Bronchial epithelial cell (primary cell): ENCODE results near the gene FRS2. TPM values are rescaled to one million over a fixed set of nuclear protein-coding genes. Genes with fewer than 3 reads are reported as not detected.

ENCODE experiments used
- DNase-seq: peaks from one replicate; pipeline ENCODE4 v3.0.0-alpha.2; 2010; ENCODE audit warnings: low read depth
- FAIRE-seq: peaks from 2 replicates; lab custom pipeline; 2011; peaks lifted over from hg19 to GRCh38; lab: Jason Lieb, UNC
- H3K27me3 ChIP-seq: 2 replicates; pipeline ENCODE4 v1.5.1; 2011; ENCODE audit warnings: low read length; ENCODE audit not compliant: control insufficient read depth, insufficient read depth
- H3K36me3 ChIP-seq: 2 replicates; pipeline ENCODE4 v1.5.1; 2011; ENCODE audit warnings: low read length; ENCODE audit not compliant: control insufficient read depth, insufficient read depth
- H3K4me3 ChIP-seq: 2 replicates; pipeline ENCODE4 v1.5.1; 2011; ENCODE audit warnings: mild to moderate bottlenecking, low read depth, low read length, control low read depth
- total RNA-seq: library from RNA; depleted of rRNA; stranded (reverse); fragments of >200 nt; gene quantifications from 2 replicates; pipeline ENCODE4 v1.2.1, GENCODE V29; 2014
- TF ChIP-seq, protein P1 (sequence below): IDR thresholded peaks from 2 replicates; pipeline ENCODE4 v1.5.1; 2011; ENCODE audit warnings: mild to moderate bottlenecking, moderate library complexity, low read length, control low read depth, inconsistent platforms; ENCODE audit not compliant: insufficient read depth, severe bottlenecking

Gene FRS2
- total RNA-seq, 1 donor from 2014 or later, result 27.1 TPM

DNA sequence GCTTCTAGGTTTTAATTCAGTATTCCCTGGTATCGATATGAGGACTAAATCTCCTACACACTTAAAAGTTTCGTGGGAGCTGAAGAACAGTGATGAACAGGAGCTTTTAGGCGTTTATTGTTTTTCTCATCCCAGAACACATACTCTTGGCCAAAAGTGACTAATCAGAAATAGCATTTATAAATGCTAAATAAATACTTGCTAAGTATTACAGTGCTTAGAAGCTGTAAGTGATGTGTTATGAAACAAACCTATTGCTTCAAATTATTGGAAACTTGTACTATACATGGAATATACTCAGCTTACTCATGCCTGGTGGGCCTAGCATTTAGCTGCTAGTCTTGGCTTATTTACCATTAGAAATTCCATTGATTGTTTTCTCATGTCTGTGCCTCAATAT, 24.9 kb downstream of the FRS2 start:
- Histone ChIP-seq H3K27me3 (no peaks in the 10 kb centered on the region), H3K4me3 (no peak overlapping the region), H3K36me3 (no peaks in the 10 kb centered on the region)
- TF ChIP-seq, protein P1, sequence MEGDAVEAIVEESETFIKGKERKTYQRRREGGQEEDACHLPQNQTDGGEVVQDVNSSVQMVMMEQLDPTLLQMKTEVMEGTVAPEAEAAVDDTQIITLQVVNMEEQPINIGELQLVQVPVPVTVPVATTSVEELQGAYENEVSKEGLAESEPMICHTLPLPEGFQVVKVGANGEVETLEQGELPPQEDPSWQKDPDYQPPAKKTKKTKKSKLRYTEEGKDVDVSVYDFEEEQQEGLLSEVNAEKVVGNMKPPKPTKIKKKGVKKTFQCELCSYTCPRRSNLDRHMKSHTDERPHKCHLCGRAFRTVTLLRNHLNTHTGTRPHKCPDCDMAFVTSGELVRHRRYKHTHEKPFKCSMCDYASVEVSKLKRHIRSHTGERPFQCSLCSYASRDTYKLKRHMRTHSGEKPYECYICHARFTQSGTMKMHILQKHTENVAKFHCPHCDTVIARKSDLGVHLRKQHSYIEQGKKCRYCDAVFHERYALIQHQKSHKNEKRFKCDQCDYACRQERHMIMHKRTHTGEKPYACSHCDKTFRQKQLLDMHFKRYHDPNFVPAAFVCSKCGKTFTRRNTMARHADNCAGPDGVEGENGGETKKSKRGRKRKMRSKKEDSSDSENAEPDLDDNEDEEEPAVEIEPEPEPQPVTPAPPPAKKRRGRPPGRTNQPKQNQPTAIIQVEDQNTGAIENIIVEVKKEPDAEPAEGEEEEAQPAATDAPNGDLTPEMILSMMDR, result no peak
- no peak for DNase-seq
- FAIRE-seq, result no peak

DNA sequence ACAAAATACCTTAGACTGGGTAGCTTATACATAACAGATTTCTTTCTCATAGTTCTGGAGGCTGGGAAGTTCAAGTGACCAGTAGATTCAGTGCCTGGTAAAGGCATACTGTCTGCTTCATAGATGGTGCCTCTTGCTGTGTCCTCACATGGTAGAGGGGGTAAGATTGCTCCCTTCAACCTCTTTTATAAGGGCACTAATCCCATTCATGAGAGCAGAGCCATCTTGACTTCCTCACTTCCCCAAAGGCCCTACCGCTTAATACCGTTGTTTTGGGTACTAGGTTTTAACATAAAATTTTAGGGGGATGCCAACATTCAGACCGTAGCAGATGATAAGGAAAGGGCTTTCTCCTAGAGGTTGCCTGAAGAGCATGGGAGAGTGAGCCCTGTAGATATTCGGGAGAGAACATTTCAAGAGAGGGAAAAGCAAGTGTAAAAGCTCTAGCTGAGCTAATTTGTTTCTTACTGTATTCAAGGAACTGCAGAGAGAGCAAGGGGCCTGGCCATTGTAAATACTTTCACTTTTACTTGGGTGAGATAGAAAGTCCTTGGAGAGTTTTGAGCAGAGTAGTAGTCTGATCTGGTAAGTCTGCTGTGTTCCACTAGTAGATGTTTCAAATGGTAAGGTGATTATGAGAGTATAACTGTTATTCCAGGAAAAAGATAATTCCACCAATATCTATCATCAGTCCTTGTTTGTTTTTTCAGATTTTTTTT, 27.3 kb downstream of the FRS2 start:
- H3K36me3 ChIP-seq, result no peaks in the 10 kb centered on the region
- FAIRE-seq, result no peak
- no peak for DNase-seq
- TF ChIP-seq, protein P1, result no peak
- H3K27me3 ChIP-seq, result no peaks in the 10 kb centered on the region
- no peak overlapping the region for H3K4me3 ChIP-seq

DNA sequence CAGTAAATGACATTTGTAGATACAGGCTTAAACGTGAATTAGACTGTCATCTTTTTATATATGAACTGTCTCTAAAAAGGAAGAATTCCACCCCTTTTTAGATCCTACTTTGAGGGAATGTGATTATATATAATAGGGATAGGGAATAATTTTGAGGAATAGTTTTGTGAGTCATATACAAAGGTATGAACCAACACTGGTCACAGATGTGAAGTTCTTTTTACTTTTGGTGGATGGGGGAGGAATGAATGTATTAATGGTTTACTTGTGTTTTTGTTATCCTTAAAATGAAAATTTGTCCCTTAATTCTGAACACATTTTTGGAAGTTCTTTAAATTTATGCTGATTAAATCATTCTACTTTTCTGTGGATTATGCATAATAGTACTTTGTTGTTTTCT, 30.4 kb downstream of the FRS2 start:
- DNase-seq (peak; percentile 40), FAIRE-seq (no peak)
- Histone ChIP-seq H3K36me3 (no peaks in the 10 kb centered on the region), H3K4me3 (no peak overlapping the region), H3K27me3 (no peaks in the 10 kb centered on the region)
- TF ChIP-seq, protein P1, result no peak

DNA sequence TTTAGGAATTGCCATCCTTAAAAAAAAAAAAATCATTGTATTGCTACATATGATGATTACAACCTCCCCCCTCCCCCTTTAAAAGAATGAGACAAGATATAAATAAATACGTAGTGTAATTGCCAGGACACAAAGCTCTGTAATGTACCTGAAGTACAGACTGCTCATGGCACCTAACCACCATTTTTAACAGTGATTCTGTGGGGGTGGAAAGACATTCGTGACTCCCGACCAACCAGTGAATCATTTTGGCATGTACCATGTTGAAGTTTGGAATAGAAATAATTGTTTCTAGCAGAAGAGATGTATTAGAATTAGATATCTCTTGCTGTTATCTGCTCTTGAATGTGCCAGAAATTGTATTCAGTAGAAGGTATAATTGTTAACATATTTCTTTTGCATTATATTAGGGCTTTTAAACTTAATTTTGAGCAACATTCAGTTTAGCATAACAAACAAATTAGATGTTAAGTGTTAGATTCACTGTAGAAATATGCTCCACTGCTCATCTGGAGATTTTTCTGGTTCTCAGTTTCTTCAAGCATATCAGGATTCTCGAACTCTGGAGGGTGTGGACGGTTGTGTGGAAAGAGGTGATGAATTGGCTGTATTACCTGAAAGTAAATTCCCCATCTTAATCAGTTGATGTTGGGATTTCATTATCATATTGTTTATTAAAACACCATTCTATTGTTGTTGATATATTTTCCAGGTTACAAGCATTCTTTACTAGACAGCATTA, 31.1 kb downstream of the FRS2 start:
- H3K4me3 ChIP-seq, result no peak overlapping the region
- TF ChIP-seq, protein P1, result no peak
- DNase-seq (no peak), FAIRE-seq (no peak)
- no peaks in the 10 kb centered on the region for H3K27me3 ChIP-seq
- no peaks in the 10 kb centered on the region for H3K36me3 ChIP-seq

DNA sequence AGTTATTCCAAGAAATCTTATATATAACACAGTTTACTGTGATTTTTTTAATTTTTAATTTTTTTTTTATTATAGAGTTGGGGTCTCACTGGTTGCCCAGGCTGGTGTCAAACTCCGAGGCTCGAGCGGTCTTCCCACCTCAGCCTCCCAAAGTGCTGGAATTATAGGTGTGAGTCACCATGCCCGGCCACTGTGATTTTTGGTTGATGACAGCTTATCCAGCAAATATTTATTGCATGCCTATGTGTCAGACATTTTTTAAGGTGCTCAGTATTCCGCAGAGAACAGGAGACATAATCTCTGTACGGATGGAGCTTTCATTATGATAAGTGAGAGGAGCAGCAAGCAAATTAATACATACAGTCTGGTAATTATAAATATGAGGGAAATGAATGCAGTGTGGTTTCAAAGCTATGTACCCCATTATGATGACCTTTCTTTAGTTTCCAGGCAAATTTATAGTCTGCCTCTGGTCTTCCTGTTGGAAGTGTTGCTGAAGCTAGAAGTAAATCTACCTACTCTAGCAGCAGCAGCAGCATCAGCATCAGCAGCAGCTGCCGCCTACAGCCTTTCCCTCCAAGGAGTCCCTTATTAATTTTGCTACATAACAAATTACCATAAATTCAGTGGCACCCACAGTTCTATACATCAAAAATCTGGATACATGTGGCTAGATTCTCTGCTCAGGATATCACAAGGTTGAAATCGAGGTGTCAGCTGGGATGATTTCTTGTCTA, 32.3 kb downstream of the FRS2 start:
- no peaks in the 10 kb centered on the region for H3K36me3 ChIP-seq
- DNase-seq, result peak; percentile 15
- TF ChIP-seq, protein P1, result no peak
- no peak for FAIRE-seq
- no peaks in the 10 kb centered on the region for H3K27me3 ChIP-seq
- no peak overlapping the region for H3K4me3 ChIP-seq
